GM23248 (cell line): ENCODE data around the gene SLC25A22. TPM values are rescaled to one million over a fixed set of nuclear protein-coding genes. Genes with fewer than 3 reads are reported as not detected.

Experiments used
- DNase-seq: peaks from one replicate; pipeline ENCODE4 v3.0.0-alpha.2; 2015
- H2AFZ ChIP-seq: fragments of 200-600 bp; sonication (generic); 2 replicates; pipeline ENCODE4 v1.6.1; 2016; ENCODE audit warnings: antibody characterized with exemption
- H3F3A ChIP-seq: fragments of 200-600 bp; sonication (generic); 2 replicates; pipeline ENCODE4 v1.6.1; 2016; ENCODE audit warnings: mild to moderate bottlenecking, antibody characterized with exemption, mixed run types; ENCODE audit not compliant: insufficient read depth
- H3K27ac ChIP-seq: fragments of 200-600 bp; sonication (generic); 2 replicates; pipeline ENCODE4 v1.5.1; 2016; ENCODE audit warnings: mild to moderate bottlenecking
- H3K27me3 ChIP-seq: fragments of 200-600 bp; sonication (generic); replicated peaks from 2 replicates; pipeline ENCODE4 v1.6.1; 2016; ENCODE audit warnings: mild to moderate bottlenecking; ENCODE audit not compliant: insufficient read depth
- H3K36me3 ChIP-seq: fragments of 200-600 bp; sonication (generic); 2 replicates; pipeline ENCODE4 v1.6.1; 2016; ENCODE audit warnings: low read depth, mild to moderate bottlenecking
- H3K4me1 ChIP-seq: fragments of 200-600 bp; sonication (generic); 2 replicates; pipeline ENCODE4 v1.6.1; 2016; ENCODE audit warnings: mild to moderate bottlenecking; ENCODE audit not compliant: insufficient read depth
- H3K4me2 ChIP-seq: fragments of 200-600 bp; sonication (generic); one replicate; pipeline ENCODE4 v1.6.1; 2016; ENCODE audit warnings: mild to moderate bottlenecking; ENCODE audit not compliant: unreplicated experiment
- H3K4me3 ChIP-seq: fragments of 200-600 bp; sonication (generic); 2 replicates; pipeline ENCODE4 v1.5.1; 2016; ENCODE audit warnings: mild to moderate bottlenecking
- H3K79me2 ChIP-seq: fragments of 200-600 bp; sonication (generic); 2 replicates; pipeline ENCODE4 v1.6.1; 2016; ENCODE audit warnings: mild to moderate bottlenecking; ENCODE audit not compliant: insufficient read depth
- H3K9ac ChIP-seq: fragments of 200-600 bp; sonication (generic); 2 replicates; pipeline ENCODE4 v1.6.1; 2016; ENCODE audit warnings: mild to moderate bottlenecking
- H3K9me2 ChIP-seq: fragments of 200-600 bp; sonication (generic); 2 replicates; pipeline ENCODE4 v1.6.1; 2016; ENCODE audit warnings: mixed run types, mild to moderate bottlenecking, moderate library complexity; ENCODE audit not compliant: insufficient read depth
- H3K9me3 ChIP-seq: fragments of 200-600 bp; sonication (generic); one replicate; pipeline ENCODE4 v1.6.1; 2017; ENCODE audit warnings: low read depth
- H4K20me1 ChIP-seq: fragments of 200-600 bp; sonication (generic); 2 replicates; pipeline ENCODE4 v1.6.0; 2016; ENCODE audit not compliant: insufficient read depth
- EZH2 ChIP-seq: fragments of 200-600 bp; sonication (generic); IDR thresholded peaks from 2 replicates; pipeline ENCODE4 v1.6.1; 2018; ENCODE audit warnings: antibody characterized with exemption, mild to moderate bottlenecking; ENCODE audit not compliant: insufficient read depth, poor library complexity, severe bottlenecking
- EZH2phosphoT487 ChIP-seq: fragments of 200-600 bp; sonication (generic); IDR thresholded peaks from 2 replicates; pipeline ENCODE4 v1.6.1; 2018; ENCODE audit warnings: antibody characterized with exemption, moderate library complexity, mild to moderate bottlenecking, low read depth; ENCODE audit not compliant: insufficient read depth
- WGBS, 2 experiments: methylation state at CpG; one replicate each; pipeline ENCODE4 v1.1.6; 2015 to 2017; ENCODE audit warnings: low lambda C conversion rate in 2 of 2, low coverage in 1 of 2; ENCODE audit errors: missing lambda C conversion rate in 2 of 2; 5-methylcytosine and 5-hydroxymethylcytosine counted together
- in situ Hi-C: fragments of 300-500 bp; cut with MboI; formaldehyde crosslinking; loops from 2 replicates; pipeline ENCODE4 v1.15.0; 2020
- polyA plus RNA-seq: library from polyadenylated mRNA; unstranded; fragments of >200 nt; fragmentation: Nextera tagmentation; extraction: Ambion mirVana; gene quantifications from 2 replicates; pipeline ENCODE4 v1.2.1, GENCODE V29; 2016
- total RNA-seq: library from RNA; depleted of rRNA; stranded (reverse); fragments of >200 nt; shearing (Covaris generic); gene quantifications from 2 replicates; pipeline ENCODE4 v1.2.3, GENCODE V29; 2014

SLC25A22 gene
- total and polyA plus RNA-seq, 2 experiments from 2014 or later, result 10.5 to 19.4 TPM

DNA sequence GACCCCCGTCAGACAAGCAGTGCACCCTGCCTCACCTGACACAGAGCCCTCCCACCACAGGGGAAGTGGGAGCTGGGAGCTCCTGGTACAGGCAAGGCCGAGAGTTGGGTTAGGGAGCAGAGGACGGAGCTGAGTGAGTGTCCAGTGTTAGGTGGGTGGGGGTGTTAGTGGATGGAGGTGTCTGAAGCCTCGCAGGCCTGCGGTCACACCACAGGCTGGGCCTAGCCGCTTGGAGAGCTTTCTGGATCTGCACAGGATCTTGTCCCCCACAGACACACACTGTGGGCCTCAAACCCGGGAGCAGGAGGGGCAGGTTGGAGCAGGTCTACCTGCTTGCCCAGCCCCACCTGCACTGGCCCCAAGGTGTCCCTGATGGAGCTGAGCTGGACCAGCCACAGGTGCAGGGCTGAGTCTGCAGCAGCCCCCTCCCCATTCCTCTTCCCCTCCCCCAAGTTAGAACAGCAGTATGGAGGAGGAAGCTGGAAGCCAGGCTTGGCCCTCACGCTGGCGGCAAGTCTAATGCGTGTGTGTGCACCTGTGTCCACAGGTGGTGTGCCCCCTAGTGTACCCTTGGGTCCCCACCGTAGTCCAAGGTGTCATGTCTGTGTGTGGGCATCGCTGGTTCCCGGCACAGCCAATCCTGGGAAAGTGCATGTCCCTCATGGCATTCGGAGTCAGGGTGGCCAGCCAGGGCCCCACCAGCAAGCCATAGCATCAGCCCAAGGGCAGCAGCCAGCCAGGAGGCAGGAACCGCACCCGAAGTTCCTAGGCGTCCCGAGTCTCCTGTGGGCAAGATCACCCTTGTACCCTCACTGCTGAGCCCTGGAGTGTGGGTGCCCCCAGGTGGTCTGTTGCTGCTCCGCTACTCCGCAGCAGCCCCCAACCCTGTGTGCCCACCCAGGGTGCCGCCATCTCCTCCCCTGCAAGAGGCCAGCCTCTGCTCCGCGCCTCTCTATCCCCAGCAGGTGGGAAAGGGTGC is 18.8 kb downstream of the SLC25A22 start:
- TF ChIP-seq EZH2phosphoT487, result no peak
- TF ChIP-seq EZH2, result no peak
- WGBS, 2 experiments, result 92 to 96% methylated on average over 23 of the region's 23 CpGs
- peaks cover 22% of the 10 kb centered on the region; the same call in 1 of the 2 replicates for H3F3A ChIP-seq

DNA sequence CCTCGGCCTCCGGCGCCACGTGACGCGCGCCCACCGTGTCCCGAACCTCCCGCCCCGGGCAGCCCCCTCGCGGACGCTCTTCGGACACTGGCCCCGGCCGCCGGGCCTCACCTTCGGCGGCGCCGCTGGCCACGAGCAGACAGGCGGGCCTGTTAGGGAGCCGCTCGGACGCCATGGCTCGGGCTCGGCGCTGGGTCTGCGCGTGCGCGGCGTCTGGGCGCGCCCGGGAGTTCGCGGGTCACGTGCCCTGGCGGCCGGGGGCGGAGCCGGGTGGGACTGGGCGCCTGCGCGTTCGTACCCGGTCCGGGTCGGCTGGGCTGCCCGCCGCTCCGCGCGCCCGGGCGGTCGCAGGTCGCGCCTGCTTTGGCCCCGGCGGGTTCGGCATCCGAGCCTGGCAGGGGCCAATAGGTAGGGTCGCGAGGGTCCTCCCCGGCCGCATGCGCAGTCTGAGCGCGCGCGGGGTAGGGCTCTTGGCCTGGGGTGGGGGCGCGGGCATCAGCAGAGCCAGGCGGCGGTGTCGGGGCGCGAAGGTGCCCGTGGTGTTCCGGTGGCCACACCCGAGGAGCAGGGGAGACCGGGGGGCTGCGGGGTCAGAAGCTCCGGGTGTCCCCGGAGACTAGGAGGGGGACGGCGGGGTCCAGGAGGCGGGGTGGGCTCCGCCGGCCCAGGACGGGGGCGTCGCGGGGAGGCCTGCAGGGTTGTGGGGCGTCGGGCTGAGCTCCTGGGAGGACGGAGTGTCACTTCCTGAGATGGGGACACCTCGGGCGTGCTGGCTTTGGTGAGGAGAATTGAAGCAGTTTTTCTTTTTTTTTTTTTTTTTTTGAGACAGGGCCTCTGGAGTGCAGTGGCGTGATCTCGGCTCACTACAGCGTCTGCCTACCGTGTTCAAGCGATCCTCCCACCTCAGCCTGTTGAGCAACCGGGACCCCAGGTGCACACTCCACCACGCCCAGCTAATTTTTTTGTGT is 20.5 kb downstream of the SLC25A22 start, which contains the start of gene GATD1:
TSS of gene GATD1 (minus strand) at position 200 of the 968 bp plus-strand sequence. CDS start at position 175, 25 bp downstream.
- peaks cover 6% of the 10 kb centered on the region; the same call in 1 of the 2 replicates for H3F3A ChIP-seq
- H3K4me1 ChIP-seq, result peaks cover 15% of the 10 kb centered on the region
- H3K27ac ChIP-seq, result peak within 1 kb of the TSS; percentile 56
- H3K36me3 ChIP-seq, result no peaks in the 10 kb centered on the region
- DNase-seq, result peak; percentile 96
- no peaks in the 10 kb centered on the region for H3K27me3 ChIP-seq
- H2AFZ ChIP-seq, result peak within 1 kb of the TSS; percentile 84
- in situ Hi-C loops, result no loop called here
- peaks cover 76% of the 10 kb centered on the region for H3K79me2 ChIP-seq
- H3K9me2 ChIP-seq, result no peaks in the 10 kb centered on the region
- H3K9ac ChIP-seq, result peak within 1 kb of the TSS; percentile 94
- H3K9me3 ChIP-seq, result no peaks in the 10 kb centered on the region
- WGBS, 2 experiments, result 1 to 3% methylated on average over 32 to 59 of the region's 110 CpGs
- no peaks in the 10 kb centered on the region for H4K20me1 ChIP-seq
- peak within 1 kb of the TSS; percentile 86 for H3K4me3 ChIP-seq
- peak within 1 kb of the TSS; percentile 88 for H3K4me2 ChIP-seq
- TF ChIP-seq EZH2 (no peak), EZH2phosphoT487 (no peak)

More for the DNA sequence above, 18.8 kb downstream of the SLC25A22 start:
- no peaks in the 10 kb centered on the region for H3K36me3 ChIP-seq
- H3K4me1 ChIP-seq, result peaks cover 27% of the 10 kb centered on the region
- no peak overlapping the region for H3K27ac ChIP-seq
- no peak overlapping the region for H3K9ac ChIP-seq
- no peak overlapping the region for H3K4me3 ChIP-seq
- in situ Hi-C loops, result no loop called here
- H3K79me2 ChIP-seq, result peaks cover 59% of the 10 kb centered on the region
- no peaks in the 10 kb centered on the region for H3K9me2 ChIP-seq
- H2AFZ ChIP-seq, result no peak overlapping the region
- H3K27me3 ChIP-seq, result no peaks in the 10 kb centered on the region
- no peaks in the 10 kb centered on the region for H4K20me1 ChIP-seq
- H3K4me2 ChIP-seq, result no peak overlapping the region
- H3K9me3 ChIP-seq, result no peaks in the 10 kb centered on the region
- DNase-seq, result no peak

- no peaks in the 10 kb centered on the region for H4K20me1 ChIP-seq
- 0 out of 2 replicates have a peak, but pooled peaks cover 3% of the 10 kb centered on the region for H3F3A ChIP-seq
- 0 to 2% methylated on average over 38 to 60 of the region's 65 CpGs for WGBS, 2 experiments
- H3K79me2 ChIP-seq, result peaks cover 84% of the 10 kb centered on the region
- in situ Hi-C loops, result no loop called here
- peaks cover 15% of the 10 kb centered on the region for H3K4me1 ChIP-seq
- peak; percentile 73 for DNase-seq
- TF ChIP-seq EZH2 (no peak), EZH2phosphoT487 (no peak)
- peak overlapping the region; percentile 88 for H3K4me2 ChIP-seq
- H3K27me3 ChIP-seq, result no peaks in the 10 kb centered on the region
- no peaks in the 10 kb centered on the region for H3K9me3 ChIP-seq
- peak overlapping the region; percentile 86 for H3K4me3 ChIP-seq
- peak overlapping the region; percentile 84; the same call in 1 of the 2 replicates for H2AFZ ChIP-seq
- no peaks in the 10 kb centered on the region for H3K36me3 ChIP-seq
- H3K27ac ChIP-seq, result peak overlapping the region; percentile 56
- no peaks in the 10 kb centered on the region for H3K9me2 ChIP-seq
- peak overlapping the region; percentile 94 for H3K9ac ChIP-seq
These were observed 21.4 kb downstream of the SLC25A22 start for GRCh38 chr11:776561-777287.

DNA sequence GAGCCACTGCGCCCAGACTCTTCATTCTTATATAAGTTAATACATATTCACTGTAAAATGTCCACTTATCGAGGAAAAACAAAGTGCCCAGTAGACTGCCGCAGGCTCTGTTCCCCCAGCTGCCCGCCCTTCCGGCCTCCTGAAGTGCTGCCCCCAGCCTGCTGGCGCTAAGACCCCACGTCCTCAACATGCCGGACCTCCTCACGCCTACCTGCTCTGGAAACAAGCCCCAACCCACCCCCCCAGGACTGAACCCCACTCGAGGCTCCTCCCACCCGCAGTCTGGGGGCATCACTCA is 21.9 kb downstream of the SLC25A22 start:
- Histone ChIP-seq H3K79me2 (peaks cover 87% of the 10 kb centered on the region), H3K27ac (peak overlapping the region; percentile 54)

More for the DNA sequence above, 21.9 kb downstream of the SLC25A22 start:
- 5 to 9% methylated on average over 11 of the region's 11 CpGs for WGBS, 2 experiments
- Histone ChIP-seq H3K4me3 (peak overlapping the region; percentile 86), H3K4me2 (peak overlapping the region; percentile 88), H3K36me3 (no peaks in the 10 kb centered on the region), H3K9me3 (no peaks in the 10 kb centered on the region), H3F3A (0 out of 2 replicates have a peak, but pooled peaks cover under 1% of the 10 kb centered on the region), H3K9ac (peak overlapping the region; percentile 94), H3K27me3 (no peaks in the 10 kb centered on the region), H4K20me1 (no peaks in the 10 kb centered on the region), H2AFZ (no peak overlapping the region), H3K9me2 (no peaks in the 10 kb centered on the region), H3K4me1 (peaks cover 15% of the 10 kb centered on the region)
- peak; percentile 36 for DNase-seq
- in situ Hi-C loops, result no loop called here
- TF ChIP-seq EZH2phosphoT487 (no peak), EZH2 (no peak)
